Measurements from ENCODE around the gene RAB4A. TPM values are rescaled to one million over a fixed set of nuclear protein-coding genes. Genes with fewer than 3 reads are reported as not detected.

Gene RAB4A
- total and polyA plus RNA-seq, 9 of the 15 experiments (the other 6 are each of a cell fraction or from before 2014, with no cell fraction given): 8.3 to 61.0 (median 26.7) TPM

DNA sequence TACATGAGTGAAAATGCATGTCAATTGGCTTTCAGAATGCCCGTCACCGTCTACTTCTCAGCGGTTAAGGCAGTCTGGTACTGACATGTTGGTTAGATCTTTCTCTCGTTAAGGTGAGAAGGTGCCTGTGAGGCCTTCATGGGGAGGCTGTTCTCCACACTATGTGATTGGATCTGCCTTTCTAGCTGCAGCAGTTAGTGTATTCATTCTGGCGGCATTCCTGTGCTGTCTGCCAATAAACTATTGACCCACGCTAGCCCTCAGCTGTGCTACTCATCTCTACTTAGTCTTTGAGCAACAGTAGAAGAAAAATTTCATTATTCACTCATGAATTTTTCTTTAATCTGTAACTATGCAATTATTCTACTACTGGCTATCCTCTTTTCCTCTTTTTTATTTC is 39.9 kb downstream of the RAB4A start:
- H3K9me3 ChIP-seq (replicated peaks; ENCODE audit: control insufficient read depth, insufficient read depth, low read depth, low read length): no peaks in the 10 kb centered on the region
- intact Hi-C loops (cut with micrococcal nuclease): no loop called here
- BruUV-seq (replicated peaks): no TSS peak
- TF ChIP-seq, protein P1, sequence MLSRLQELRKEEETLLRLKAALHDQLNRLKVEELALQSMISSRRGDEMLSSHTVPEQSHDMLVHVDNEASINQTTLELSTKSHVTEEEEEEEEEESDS (CRISPR knock-in tag; IDR thresholded peaks at IDR 0.05): no peak
- TF ChIP-seq EWSR1 (IDR thresholded peaks at IDR 0.05; ENCODE audit: borderline replicate concordance, low read depth, partially characterized antibody): no peak
- no peak for TF ChIP-seq ZNF695 (CRISPR knock-in tag; IDR thresholded peaks at IDR 0.05)
- TF ChIP-seq MGA (IDR thresholded peaks at IDR 0.05): no peak
- TF ChIP-seq, protein P2, sequence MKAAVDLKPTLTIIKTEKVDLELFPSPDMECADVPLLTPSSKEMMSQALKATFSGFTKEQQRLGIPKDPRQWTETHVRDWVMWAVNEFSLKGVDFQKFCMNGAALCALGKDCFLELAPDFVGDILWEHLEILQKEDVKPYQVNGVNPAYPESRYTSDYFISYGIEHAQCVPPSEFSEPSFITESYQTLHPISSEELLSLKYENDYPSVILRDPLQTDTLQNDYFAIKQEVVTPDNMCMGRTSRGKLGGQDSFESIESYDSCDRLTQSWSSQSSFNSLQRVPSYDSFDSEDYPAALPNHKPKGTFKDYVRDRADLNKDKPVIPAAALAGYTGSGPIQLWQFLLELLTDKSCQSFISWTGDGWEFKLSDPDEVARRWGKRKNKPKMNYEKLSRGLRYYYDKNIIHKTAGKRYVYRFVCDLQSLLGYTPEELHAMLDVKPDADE (conservative IDR thresholded peaks at IDR 0.05; ENCODE audit: control insufficient read depth, low read depth, low read length): no peak
- TF ChIP-seq, protein P3, sequence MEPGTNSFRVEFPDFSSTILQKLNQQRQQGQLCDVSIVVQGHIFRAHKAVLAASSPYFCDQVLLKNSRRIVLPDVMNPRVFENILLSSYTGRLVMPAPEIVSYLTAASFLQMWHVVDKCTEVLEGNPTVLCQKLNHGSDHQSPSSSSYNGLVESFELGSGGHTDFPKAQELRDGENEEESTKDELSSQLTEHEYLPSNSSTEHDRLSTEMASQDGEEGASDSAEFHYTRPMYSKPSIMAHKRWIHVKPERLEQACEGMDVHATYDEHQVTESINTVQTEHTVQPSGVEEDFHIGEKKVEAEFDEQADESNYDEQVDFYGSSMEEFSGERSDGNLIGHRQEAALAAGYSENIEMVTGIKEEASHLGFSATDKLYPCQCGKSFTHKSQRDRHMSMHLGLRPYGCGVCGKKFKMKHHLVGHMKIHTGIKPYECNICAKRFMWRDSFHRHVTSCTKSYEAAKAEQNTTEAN (CRISPR knock-in tag; IDR thresholded peaks at IDR 0.05): no peak
- TF ChIP-seq TSC22D4 (tag; IDR thresholded peaks at IDR 0.05): no peak
- TF ChIP-seq NCOA2 (IDR thresholded peaks at IDR 0.05; ENCODE audit: partially characterized antibody in 2 of 2): no peak

More for the DNA sequence above, 39.9 kb downstream of the RAB4A start:
- no peaks in the 10 kb centered on the region for H4K20me1 ChIP-seq (replicated peaks; ENCODE audit: control insufficient read depth, insufficient read depth, low read length)
- H3K4me1 ChIP-seq (replicated peaks in 1 of 2; ENCODE audit: control insufficient read depth in 2 of 2, insufficient read depth in 2 of 2, low read length in 2 of 2): no peaks in the 10 kb centered on the region
- no peaks in the 10 kb centered on the region for H3K27me3 ChIP-seq (ENCODE audit: control insufficient read depth in 2 of 2, insufficient read depth in 2 of 2, low read length in 2 of 2)
- no peak overlapping the region for H3K9ac ChIP-seq (ENCODE audit: insufficient read depth in 1 of 2, low read depth in 2 of 2, low read length in 2 of 2)
- FAIRE-seq (no peak), ATAC-seq (no peak), DNase-seq (ENCODE audit: extremely low read depth in 1 of 4, low spot score in 3 of 4) (no peak)
- H3K9me1 ChIP-seq (ENCODE audit: control insufficient read depth, insufficient read depth, low read length): no peaks in the 10 kb centered on the region
- H3K79me2 ChIP-seq (ENCODE audit: control insufficient read depth, insufficient read depth, low read length): no peaks in the 10 kb centered on the region
- in situ Hi-C loops (cut with MboI): no loop called here
- ChIA-PET CTCF (ENCODE audit: low intra/inter-chr PET ratio) (no interaction called here), POLR2A (interaction anchor here (1.0 to 1.1 kb wide), 2 partner anchors 14 to 19 kb away, joined by 4 read pairs; no protein-coding TSS in a partner anchor)
- WGBS (ENCODE audit: insufficient coverage, low coverage, missing lambda C conversion rate): 91% methylated on average over 6 of the region's 6 CpGs
- H3K27ac ChIP-seq (ENCODE audit: extremely low read depth, low read depth, low read length): no peak overlapping the region
- no peak overlapping the region for H3K4me2 ChIP-seq (ENCODE audit: insufficient read depth, low read length)
- H3K36me3 ChIP-seq (ENCODE audit: control insufficient read depth, insufficient read depth, low read length): peaks cover 28% of the 10 kb centered on the region
- no peak overlapping the region for H2AFZ ChIP-seq (ENCODE audit: low read depth, low read length)
- no peak overlapping the region for H3K4me3 ChIP-seq
